Dermis blood vessel endothelial cell (primary cell): ENCODE measurements around the gene LRRK2. TPM values are rescaled to one million over a fixed set of nuclear protein-coding genes. Genes with fewer than 3 reads are reported as not detected.
"Not testable (repeated sequence)": the region's sequence is repeated elsewhere in the genome, so short reads cannot be mapped to it uniquely, and the experiment has no call there.

Experiments used
- DNase-seq: peaks from one replicate; pipeline ENCODE4 v3.0.0; 2010
- total RNA-seq: library from RNA; depleted of rRNA; stranded (reverse); fragments of >200 nt; gene quantifications from 2 replicates; pipeline ENCODE4 v1.2.3, GENCODE V29; 2014

Gene LRRK2
- total RNA-seq, 1 donor from 2014 or later: 0.51 TPM

- DNase-seq: no peak
These were observed 99.5 kb downstream of the LRRK2 start for GRCh38 chr12:40324261-40324660.

- peak; percentile 3 for DNase-seq
These were observed 100.7 kb downstream of the LRRK2 start for GRCh38 chr12:40325349-40325960.

- DNase-seq: no peak
These were observed 102.7 kb downstream of the LRRK2 start for GRCh38 chr12:40327535-40327934.

GRCh38 chr12:40330180-40330579, 105.4 kb downstream of the LRRK2 start:
- DNase-seq: no peak

- DNase-seq: no peak
These were observed 107.1 kb downstream of the LRRK2 start for GRCh38 chr12:40331886-40332285.

GRCh38 chr12:40335991-40336390, 111.2 kb downstream of the LRRK2 start:
- DNase-seq: no peak

- DNase-seq: peak; percentile 0
These were observed 111.9 kb downstream of the LRRK2 start for GRCh38 chr12:40336573-40337199.

GRCh38 chr12:40338071-40338470, 113.3 kb downstream of the LRRK2 start:
- DNase-seq: no peak

GRCh38 chr12:40338621-40339020, 113.8 kb downstream of the LRRK2 start:
- DNase-seq: no peak

GRCh38 chr12:40342010-40342409, 117.2 kb downstream of the LRRK2 start:
- no peak for DNase-seq

GRCh38 chr12:40343124-40343523, 118.3 kb downstream of the LRRK2 start:
- no peak for DNase-seq

GRCh38 chr12:40344312-40344711, 119.5 kb downstream of the LRRK2 start:
- DNase-seq: no peak

- no peak for DNase-seq
These were observed 127.2 kb downstream of the LRRK2 start for GRCh38 chr12:40351976-40352375.

GRCh38 chr12:40375076-40375475, 150.3 kb downstream of the LRRK2 start:
- no peak for DNase-seq

- DNase-seq: no peak
These were observed 151.9 kb downstream of the LRRK2 start for GRCh38 chr12:40376533-40377267.

- no peak for DNase-seq
These were observed 153.9 kb downstream of the LRRK2 start for GRCh38 chr12:40378691-40379090.

GRCh38 chr12:40382217-40382616, 157.4 kb downstream of the LRRK2 start:
- DNase-seq: no peak

- DNase-seq: not testable (repeated sequence)
These were observed 162.5 kb downstream of the LRRK2 start for GRCh38 chr12:40387279-40387678.

GRCh38 chr12:40390980-40391379, 166.2 kb downstream of the LRRK2 start:
- DNase-seq: no peak

- no peak for DNase-seq
These were observed 168.2 kb downstream of the LRRK2 start for GRCh38 chr12:40393026-40393425.

- DNase-seq: no peak
These were observed 174.9 kb downstream of the LRRK2 start for GRCh38 chr12:40399656-40400055.

GRCh38 chr12:40405419-40405818, 180.6 kb downstream of the LRRK2 start:
- DNase-seq: no peak
